GM23338 (cell line): ENCODE results near the gene B4GALNT1.
A peak's percentile ranks its signal among the peaks of the same experiment; 100 is the strongest.

Experiments
- CREB1 ChIP-seq: fragments of 250-450 bp; sonication (Bioruptor Pico); IDR thresholded peaks from 2 replicates; pipeline ENCODE4 v1.5.0; 2020; ENCODE audit warnings: low read depth, mild to moderate bottlenecking, moderate library complexity
- CTCF ChIP-seq, 2 experiments: fragments of 200-600 bp in 1 of 2; sonication (generic) in 1 of 2; conservative IDR thresholded peaks; 2 replicates each; pipeline versions ENCODE4 v1.5.1 to v1.6.1; 2016 to 2017; ENCODE audit warnings: antibody characterized with exemption in 2 of 2, low read depth in 2 of 2, mild to moderate bottlenecking in 2 of 2, moderate library complexity in 1 of 2
- EZH2 ChIP-seq: fragments of 200-600 bp; sonication (generic); IDR thresholded peaks from one replicate; pipeline ENCODE4 v1.8.0; 2017; ENCODE audit warnings: antibody characterized with exemption, mild to moderate bottlenecking, low read depth; ENCODE audit not compliant: unreplicated experiment
- EZH2phosphoT487 ChIP-seq: fragments of 200-600 bp; sonication (generic); IDR thresholded peaks from one replicate; pipeline ENCODE4 v1.8.1; 2018; ENCODE audit warnings: antibody characterized with exemption; ENCODE audit not compliant: unreplicated experiment
- POLR2AphosphoS5 ChIP-seq: IDR thresholded peaks from 2 replicates; pipeline ENCODE4 v1.6.1; 2016; ENCODE audit warnings: antibody characterized with exemption, low read depth

DNA sequence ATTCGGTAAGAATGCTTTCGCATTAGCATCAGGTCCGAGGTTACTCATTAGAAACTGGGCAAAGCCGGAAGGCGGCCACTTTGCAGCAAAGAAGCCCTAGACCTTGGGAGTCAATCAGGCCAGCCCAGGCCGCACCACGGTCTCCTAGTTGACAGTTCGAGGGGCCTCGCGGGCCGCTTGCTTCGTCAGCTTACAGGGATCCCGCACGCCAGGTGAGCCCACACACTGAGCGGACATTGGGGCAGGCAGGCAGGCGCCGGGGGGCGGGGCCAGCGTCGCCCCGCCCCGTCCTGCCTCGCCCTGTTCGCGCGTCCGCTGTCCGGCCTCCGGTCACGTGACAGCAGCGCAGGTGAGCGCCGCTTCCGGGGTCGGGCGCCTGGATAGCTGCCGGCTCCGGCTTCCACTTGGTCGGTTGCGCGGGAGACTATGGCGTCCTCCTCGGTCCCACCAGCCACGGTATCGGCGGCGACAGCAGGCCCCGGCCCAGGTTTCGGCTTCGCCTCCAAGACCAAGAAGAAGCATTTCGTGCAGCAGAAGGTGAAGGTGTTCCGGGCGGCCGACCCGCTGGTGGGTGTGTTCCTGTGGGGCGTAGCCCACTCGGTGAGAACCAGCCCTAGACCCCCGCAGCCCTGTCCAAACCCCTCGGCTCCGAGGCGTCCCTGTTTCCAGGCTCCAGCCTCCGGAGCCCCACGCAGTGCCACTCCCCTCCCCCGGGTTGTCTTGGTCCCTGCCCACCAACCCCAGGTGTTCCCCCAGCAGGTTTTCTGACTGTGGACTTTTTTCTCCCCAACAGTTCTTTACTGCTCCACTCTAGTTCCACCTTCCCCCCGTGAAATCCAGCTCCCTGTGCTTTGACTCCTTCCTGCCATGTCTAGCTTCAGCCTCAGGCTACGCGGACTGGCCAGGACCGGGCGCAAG lies 41.9 kb downstream of the B4GALNT1 start, which contains the start of gene PIP4K2C:
- TF ChIP-seq CTCF (conservative IDR thresholded peaks at IDR 0.05; ENCODE audit: low read depth in 2 of 2) = no peak
- no peak for TF ChIP-seq EZH2phosphoT487
- TF ChIP-seq EZH2 = no peak
- peak; percentile 65 for TF ChIP-seq CREB1 (CRISPR knock-in tag)
- peak; percentile 72 for TF ChIP-seq POLR2AphosphoS5
